ENCODE data around the gene CCNB2.
"Not testable (repeated sequence)": the region's sequence is repeated elsewhere in the genome, so short reads cannot be mapped to it uniquely, and the experiment has no call there.

The CCNB2 gene

DNA sequence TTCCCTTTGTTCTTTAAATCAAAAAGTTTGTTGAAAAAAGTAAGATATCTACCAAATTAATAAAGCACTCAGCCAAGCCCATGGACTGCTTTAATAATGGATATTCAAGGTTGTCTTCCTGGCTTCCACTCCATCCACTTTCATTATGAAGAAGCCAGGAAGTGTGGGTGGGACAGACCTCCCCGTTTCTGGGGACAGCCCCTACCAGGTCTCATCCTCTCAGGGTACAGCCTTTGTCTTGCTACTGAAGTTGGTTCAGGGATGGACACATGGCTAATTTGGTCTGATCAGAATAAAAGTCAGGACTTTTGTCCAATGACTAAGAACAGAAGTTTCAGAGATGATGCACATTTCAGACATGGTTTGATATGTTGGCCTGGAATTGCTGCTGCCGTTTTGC is 32.6 kb downstream of the CCNB2 start:
- DNase-seq: no peak

DNA sequence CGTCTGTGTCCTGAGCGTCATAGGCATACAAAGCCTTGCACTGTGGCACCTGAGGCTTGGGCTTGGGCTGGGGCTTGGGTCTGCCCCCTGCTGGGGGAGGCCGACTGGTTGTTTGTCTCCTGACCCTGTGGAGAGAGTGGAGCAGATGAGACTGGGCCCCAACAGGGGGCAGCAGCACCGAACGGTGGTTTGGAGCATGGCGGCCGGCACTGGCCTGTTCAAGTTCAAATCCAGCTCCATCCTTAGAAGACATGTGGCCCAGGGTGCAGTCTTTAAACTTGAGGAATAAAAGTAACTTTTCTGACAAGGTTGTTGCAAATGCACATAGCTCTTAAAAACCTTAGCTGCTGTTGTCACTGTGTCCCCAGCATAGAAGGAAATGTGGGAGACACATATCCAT is 33.3 kb downstream of the CCNB2 start:
- peak; percentile 86 for DNase-seq

DNA sequence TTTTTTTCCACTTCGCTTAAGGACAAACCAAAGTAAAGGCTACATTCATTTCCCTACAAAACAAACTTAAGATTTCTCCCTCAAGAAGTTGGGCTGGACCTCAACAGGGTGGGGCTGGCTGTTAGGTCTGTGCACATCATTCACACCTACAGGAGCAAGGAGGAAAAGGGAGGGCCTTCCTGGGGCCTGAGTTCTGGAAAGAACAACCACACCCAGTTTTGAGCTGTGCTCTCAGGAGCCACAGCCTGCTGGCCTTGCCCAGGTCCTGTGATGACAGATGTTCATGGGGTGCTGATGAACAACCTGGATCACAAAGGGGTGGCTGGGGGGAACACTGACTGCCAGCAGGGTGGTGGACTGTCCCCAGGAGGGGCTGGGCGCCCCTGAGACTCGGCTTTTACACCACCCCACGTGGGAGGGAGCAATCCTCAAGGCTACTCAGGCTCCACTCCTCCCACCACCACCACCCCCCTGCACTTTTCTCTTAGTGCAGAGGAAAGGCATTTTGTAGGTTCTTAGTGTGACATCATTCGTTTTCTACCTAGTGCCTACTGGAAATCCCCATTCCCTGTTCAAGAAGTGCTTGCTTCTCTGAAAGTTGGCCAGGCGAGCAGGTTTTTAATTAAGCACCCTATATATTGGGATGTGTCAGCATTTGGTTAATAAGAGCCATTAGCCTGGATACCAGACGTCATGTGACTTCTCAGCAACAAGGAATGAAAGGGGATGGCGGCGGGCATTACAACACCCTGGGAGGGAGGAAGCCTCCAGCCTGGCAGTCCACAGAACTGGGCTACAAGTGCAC is 35.7 kb downstream of the CCNB2 start:
- DNase-seq: no peak

DNA sequence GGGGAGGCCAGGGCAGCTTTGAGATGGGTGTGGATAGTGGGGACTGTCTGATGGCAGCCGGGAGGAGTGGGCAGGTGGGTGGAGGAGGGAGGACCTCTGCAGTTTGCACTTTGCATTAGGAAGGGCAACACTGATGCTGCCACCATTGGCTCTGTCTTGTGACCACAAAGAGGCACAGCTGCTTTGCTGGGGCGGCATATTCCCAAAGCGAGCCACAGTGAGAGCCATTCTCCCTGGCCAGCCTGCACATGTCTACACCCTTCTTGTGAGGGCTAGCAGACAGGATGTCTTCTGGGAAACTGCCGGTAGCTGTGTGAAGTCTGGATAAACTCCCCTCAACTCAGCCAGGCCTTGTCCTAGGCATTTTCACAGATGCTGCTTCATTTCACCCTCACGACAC is 38.3 kb downstream of the CCNB2 start:
- no peak for DNase-seq

DNA sequence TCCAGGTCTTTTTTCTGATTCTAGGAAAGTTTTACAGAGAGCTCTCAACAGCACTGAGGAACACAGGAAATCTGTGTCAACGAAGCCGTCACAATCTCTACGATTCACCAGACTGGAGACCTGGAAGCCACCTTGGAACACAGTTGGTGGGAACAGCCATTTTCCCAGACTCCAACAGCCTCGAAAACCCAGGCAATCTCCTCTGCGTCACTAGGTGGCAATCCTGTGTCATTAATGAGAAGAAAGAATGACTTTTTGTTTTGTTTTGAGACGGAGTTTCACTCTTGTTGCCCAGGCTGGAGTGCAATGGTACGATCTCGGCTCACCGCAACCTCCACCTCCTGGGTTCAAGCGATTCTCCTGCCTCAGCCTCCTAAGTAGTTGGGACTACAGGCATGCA is 39.6 kb downstream of the CCNB2 start:
- DNase-seq: not testable (repeated sequence)

DNA sequence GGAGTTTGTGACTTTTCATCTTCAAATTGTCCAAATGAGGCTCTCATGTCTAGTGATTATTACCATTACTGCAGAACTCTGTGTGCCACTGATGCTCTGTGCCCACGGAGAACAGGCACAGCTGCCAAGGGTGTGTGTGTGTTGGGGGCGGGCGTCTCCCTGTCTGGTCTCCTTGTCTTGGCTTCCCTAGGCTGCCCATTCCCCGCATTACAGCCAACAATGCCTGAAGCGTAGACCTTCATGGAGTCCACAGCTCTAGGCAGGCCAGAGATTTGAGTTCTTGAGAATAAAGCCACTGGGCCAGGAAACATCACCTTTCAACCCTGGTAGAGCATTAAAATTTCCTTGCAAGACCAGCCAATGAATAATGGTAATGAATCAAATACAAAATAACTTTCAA is 42.7 kb downstream of the CCNB2 start:
- no peak for DNase-seq

DNA sequence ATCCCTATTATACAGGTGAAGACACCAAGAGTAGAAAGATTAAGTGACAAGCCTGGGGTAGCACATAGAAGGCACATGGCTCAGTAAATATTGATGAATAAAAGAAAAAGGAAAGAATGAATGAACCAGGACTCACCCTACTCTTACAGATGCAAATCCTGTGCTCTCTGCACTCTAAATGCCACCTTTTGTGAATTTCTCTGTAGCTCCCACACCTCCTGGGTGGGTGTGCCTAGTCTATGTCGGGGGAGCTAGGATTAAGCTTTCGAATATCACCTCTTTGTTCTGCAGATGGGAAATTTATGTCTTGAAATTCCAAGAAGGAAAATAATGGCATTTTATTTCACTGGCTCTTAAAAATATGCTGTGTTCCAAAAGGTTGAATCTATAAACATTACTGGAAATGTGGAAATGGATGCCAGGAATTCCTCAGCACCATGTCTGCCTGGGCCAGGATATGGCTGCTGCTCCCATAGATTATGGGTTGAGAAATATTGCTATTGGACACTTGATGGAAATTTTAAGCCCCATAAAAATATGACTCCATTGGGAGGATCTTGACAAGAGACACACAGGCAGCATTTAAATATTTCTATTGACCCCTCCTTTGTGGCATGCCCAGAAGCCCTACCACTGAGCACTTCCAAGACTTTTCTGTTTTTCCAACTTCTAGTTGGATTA is 43.3 kb downstream of the CCNB2 start:
- no peak for DNase-seq

DNA sequence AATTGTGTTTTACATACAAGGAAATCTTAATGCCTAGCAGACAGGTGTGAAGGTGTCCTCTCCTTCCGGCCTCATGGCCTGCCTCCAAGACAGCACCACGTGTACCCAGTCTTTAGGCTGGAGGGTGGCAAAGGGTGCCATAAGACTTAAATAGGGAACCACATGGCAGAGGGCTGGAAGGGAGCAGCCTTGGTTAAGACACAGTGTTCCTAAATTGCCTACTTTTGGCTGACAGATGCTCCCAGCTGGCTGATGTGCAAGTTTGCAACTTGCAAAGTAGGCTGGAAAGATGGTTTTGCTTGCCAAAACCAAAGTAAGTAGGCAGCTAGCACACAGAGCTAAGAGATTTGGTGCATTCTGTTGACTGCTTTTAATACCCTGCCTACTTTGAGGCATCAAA is 45.2 kb downstream of the CCNB2 start:
- DNase-seq: no peak

DNA sequence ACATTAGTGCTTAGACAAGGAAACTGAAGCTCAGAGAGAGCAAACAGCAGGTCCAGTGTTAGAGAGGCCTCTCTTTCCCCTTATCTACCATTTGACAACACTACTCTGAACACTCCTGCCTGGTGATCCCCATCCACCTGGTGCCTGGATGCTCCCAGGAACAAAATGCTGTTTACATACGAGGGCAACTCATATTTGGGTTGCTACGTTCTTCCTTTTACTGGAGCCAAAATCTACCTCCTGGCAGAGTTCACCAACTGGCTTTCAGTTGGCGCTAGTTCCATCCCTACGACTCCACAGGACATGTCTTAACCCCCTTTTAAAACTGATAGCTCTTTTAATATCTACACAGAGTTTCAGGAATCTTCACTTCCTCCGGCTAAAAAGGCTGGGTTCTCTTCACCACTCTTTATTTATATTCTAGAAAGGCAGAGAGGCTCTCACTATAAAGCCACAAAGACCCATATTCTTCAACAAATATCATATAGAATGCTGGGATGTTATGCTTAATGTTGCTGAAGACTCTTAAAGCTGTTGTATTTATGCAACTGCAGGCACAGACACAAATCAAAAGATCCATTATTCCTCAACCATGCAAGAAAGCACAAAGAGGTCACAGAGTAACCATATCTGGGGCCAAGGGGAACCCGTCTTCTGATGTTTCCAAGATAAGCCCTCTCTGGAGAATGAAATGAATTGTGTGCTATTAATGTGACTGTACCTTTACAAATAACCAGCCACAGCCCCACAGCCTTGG is 47.9 kb downstream of the CCNB2 start:
- no peak for DNase-seq

DNA sequence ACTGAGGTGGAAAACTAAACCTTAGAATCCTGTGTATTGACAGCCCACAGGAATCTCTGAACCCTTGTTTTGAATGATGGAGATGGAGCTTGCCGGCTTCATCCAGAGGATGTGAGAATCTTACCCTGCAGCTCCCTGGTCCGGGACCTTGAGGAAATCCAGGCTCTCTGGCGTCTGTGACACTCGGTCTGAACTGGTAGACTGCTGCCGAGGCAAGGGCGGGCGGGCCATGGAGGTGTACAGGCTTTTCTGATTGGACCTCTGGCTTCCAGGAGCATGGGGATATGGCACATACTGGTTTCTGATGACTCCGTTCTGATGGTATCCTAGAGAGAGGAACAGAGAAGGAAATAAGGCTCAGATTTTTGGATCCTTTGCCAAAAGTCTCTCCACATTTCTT is 48.5 kb downstream of the CCNB2 start:
- DNase-seq: no peak

DNA sequence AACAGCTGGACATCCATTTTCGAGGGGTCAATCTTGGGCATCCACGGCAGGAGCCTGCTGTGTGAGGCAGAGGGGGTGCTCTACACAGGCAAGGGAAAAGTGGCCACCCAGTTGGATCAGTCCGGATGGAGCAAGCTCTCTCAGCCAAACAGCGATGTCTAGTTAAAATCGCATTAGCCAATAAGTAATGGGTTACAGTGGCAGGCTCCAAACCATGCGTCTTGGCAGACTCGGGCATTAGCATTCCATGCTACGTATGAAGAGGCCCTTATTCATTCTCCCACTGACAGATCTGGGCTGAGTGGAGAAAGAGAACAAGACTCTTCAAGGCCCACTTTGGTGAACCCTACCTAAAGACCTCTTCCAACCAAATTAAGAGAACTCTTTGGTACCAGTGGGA is 49.3 kb downstream of the CCNB2 start:
- DNase-seq: no peak

DNA sequence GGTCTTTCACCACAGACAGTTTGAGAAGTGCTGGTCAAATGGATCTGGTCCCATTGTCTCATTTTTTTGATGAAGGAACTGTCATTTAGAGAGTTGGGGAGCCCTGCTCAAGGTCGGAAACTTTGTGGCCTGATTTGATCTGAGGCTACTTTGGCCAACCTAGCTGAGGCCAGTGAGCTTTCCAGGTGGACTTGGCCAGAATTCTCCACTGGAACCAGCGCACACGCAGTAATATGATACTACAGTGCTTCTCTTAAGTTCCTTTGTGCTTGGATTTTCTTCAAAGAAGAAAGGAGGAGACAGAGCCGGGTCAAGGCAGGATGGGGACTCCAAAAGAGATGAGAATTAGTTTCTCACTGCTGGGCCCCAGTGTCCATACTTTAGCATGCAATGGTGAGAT is 50.5 kb downstream of the CCNB2 start:
- no peak for DNase-seq

DNA sequence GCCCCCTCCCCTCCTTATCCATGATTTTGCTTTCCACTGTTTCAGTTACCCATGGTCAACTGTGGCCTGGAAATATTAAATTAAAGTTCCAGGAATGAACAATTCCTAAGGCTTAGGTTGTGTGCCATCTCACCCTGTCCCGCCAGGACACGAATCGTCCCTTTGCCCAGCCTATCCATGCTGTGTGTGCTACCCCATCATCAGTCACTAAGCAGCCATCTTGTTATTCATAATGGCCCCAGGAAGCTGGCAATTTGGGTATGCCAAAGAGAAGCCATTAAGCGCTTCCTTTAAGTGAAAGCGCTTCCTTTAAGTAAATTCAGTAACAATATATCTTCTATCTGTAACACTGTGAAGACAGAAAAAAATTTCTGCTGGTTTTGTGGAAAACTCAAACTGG is 52.5 kb downstream of the CCNB2 start:
- no peak for DNase-seq

DNA sequence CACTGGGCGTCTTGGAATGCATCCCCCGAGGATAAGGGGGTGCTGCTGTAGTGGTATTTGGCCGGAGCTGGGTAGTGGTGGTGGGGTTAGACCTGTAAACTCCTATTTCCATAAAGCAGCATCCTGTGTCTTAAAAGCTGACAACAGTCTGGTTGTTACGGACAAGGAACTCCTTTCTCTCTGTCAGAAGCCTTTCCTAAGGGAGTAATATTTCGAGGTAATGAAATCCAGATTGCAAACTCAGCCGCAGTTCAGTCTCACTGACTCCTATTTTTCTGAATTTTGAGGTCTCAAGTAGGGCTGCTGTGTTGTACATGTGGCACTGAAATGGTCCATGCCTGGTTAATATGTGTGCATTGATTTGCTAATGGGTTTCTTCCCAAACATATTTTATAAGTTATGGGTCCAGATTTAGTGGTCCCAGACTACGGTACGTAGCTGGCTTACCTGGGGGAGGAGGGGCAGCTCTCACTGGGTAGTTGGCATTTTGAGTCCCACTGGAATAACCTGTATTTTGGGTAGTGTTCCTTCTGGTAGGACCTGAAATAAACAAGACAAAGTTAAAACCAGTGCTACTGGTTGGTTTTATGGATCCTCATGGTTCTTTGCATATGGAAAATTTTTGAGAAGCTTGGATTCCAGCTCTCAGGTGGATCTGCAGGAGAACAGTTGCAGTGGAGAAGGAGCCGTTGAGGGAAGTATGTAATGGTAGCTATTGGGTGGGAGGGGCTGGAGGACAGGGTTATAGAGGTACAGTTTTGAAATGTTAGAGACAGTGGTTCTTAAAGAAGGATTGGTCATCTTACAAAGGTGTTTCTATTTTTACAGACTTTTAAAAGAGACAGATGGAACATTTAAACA is 53.1 kb downstream of the CCNB2 start:
- no peak for DNase-seq

DNA sequence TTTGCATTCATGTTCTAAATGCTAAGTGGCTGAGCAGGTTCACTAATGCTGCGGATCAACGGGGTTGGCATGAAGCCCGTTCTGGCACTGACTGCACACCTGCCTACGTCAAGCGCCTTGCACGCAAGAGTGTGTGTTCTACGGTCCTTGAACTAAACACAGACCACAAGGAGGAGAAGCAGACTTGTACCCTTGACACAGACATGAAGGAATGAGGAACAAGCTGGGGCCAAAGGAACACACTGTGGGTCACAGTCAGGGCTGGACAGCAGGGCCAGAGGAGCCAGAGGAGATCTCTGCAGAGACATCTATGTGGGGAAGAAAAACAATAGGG is 53.7 kb downstream of the CCNB2 start:
- no peak for DNase-seq

DNA sequence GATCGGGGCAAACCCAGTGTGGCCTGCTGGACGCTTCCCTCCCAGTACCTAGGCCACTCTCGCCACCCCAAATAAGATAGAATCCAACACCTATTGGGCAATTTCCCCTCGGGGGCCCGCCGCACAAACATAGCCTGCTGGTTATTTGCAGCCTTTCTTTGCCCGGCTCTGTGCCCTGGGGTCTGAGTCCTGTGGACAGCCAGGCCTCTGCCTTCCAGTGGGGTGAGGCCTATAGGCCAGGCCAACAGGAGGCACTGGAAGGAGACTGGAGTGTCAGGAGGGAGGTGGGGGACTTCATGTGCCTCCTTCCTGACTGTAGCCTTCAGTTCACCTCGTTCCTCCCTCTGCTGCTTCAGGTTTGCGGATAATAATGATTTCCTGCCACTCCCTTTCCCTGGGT is 54.3 kb downstream of the CCNB2 start:
- DNase-seq: no peak

DNA sequence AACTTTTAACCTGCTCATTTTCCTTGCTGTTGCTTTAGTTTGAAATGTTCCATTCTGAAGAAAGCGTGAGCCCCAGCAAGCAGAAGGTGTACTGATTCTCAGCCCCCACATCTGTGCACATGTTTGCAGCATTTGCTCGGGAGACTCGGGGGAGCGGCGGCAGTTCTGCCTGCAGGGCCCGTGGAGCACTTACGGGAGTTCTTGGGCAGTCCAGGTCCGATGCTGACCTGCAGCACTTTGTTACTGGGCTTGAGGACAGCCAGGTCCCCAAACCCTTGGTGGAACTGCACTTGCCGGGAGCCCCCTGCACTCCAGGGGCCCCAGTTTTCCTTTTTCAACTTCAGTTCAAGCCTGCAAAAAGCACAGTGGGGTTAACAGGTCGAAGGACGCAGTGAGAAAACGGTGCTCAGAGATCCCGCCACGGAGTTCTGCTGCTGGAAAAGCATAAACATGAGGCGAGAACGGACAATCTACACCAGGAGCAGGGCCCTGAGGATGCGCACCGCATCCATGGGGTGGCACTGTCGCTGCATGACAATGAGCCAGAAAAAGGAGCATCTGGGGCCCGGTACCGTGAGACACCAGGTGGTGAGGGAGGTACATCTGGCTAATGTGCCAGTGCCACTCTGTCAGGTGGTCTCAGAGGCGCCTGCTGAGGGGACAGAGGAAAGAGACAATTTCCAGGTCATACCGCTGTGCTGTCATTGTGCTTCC is 56.1 kb downstream of the CCNB2 start:
- DNase-seq: no peak

DNA sequence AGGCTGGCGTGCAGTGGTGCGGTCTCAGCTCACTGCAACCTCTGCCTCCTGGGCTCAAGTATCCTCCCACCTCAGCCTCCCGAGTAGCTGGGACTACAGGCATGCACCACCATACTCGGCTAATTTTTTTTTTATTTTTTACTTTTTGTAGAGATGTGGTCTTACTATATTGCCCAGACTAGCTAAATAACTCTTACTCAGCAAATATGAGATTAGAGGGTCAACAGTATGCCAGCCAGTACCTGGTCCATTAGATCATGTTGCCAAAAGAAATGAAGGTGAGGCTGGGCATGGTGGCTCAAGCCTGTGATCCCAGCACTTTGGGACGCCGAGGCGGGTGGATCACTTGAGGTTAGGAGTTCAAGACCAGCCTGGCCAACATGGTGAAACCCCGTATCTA is 57.1 kb downstream of the CCNB2 start:
- DNase-seq: not testable (repeated sequence)

DNA sequence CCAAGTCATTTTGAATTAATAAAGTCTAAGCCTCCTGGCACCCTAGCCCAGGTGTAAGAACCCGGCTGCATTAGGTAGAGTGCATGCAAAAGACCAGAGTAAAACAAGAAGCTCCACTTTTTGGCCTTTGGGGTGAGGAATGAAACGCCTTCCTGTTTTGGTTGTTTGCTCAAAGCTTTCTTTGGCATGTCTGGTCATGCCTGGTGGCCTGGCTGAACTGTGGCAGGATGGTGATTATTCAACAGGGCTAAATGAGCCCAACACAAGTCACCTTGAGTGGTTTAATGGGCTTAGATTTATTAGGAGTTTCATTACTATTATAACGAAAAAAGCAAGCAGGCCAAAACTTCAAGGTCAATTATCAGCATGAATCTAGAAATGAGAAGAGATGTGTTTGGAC is 60.8 kb downstream of the CCNB2 start:
- no peak for DNase-seq

DNA sequence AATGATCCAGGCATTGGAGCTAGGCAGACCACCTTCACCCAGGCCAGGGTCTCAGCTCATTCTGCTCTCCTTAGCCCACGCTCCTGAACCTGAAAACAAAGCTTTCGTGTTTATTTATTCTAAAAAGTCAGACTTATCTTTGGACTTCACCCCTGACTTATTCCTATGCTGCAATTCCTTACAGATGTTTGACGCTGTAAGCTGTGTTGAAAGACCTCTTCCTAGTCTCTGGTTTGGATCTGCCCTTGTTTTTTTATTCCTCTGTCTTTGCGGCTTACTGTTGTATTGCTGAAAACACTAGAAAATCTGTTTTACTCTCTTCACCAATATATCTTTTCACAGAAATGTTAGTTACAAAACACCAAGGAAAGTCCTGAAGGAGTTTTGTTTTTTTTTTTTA is 61.2 kb downstream of the CCNB2 start:
- DNase-seq: no peak

DNA sequence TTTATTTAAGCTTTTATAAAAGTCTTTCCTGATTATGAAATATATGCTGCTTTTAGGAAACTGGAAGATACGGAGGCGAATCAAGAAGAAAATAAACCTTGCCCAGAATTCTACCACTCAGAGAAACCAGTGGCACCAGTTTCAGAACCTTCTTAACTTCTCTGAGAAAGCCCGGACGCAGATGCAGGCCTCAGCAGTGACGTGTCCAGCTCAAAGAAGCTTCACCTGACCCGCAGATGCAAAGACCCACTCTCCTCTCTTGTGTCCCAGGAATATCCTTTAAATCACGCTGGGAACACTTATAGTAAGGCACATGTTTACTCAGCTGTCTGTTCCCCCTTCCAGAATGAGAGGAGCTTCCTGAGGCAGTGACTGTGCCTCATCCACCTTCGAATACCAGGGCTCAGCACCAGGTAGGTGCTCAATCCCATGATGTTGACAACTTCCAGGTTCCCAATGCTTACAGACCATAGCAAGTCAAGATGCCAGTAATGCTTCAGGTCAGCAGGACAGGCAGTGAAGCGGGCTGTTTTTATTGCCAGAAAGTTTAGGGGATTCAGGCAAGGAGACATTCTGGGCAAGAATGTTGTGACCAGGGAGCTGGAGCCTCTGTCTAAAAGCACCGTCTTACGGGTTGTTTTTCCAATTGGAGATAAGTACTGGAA is 61.8 kb downstream of the CCNB2 start:
- no peak for DNase-seq

DNA sequence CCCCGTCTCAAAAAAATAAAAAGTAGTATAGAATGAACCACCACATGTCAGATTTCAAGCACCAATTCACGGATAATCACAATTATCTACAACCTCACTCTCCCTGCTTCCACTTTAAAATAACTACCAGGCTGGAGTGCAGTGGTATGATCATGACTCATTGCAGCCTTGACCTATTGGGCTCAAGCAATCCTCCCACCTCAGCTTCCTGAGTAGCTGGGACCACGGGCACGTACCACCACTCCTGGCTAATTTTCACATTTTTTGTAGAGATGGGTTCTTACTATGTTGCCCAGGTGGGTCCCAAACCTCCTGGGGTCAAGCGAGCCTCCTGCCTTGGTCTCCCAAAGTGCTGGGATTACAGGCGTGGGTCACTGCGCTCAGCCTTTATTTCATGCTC is 63.6 kb downstream of the CCNB2 start:
- DNase-seq: no peak
